Thoracic aorta (tissue), 2 donors: ENCODE data around the gene A4GALT. TPM values are rescaled to one million over a fixed set of nuclear protein-coding genes. Genes with fewer than 3 reads are reported as not detected.

Source experiments
- ATAC-seq: fragments of 150-250 bp; one replicate; pipeline ENCODE4 v1.8.0; 2017; ENCODE audit warnings: low read depth; ENCODE audit not compliant: insufficient number of reproducible peaks, low FRiP score
- DNase-seq: peaks from one replicate; pipeline ENCODE4 v3.0.0-alpha.2; 2020; ENCODE audit warnings: low spot score
- H3K27ac ChIP-seq, 2 donors: fragments of 200-600 bp; sonication (generic); 1 replicate in 1 of 2; 2 replicates in 1 of 2; pipeline ENCODE4 v1.5.1; 2016; ENCODE audit warnings: mild to moderate bottlenecking in 2 of 2, moderate library complexity in 2 of 2
- H3K27me3 ChIP-seq: fragments of 200-600 bp; sonication (generic); replicated peaks from 2 replicates; pipeline ENCODE4 v1.6.0; 2016; ENCODE audit warnings: mild to moderate bottlenecking; ENCODE audit not compliant: insufficient read depth
- H3K36me3 ChIP-seq: fragments of 200-600 bp; sonication (generic); one replicate; pipeline ENCODE4 v1.5.1; 2016
- H3K4me1 ChIP-seq, 2 donors: fragments of 200-600 bp; sonication (generic); 1 replicate in 1 of 2; 2 replicates in 1 of 2; pipeline versions ENCODE4 v1.5.1 to v1.6.0; 2016; ENCODE audit warnings: low read depth in 2 of 2, mild to moderate bottlenecking in 1 of 2; ENCODE audit not compliant: control insufficient read depth in 1 of 2
- H3K4me3 ChIP-seq: fragments of 200-600 bp; sonication (generic); 2 replicates; pipeline ENCODE4 v1.5.1; 2016; ENCODE audit warnings: mild to moderate bottlenecking
- H3K9me3 ChIP-seq: fragments of 200-600 bp; sonication (generic); 2 replicates; pipeline ENCODE4 v1.5.1; 2016
- CTCF ChIP-seq: fragments of 200-600 bp; sonication (generic); IDR thresholded peaks from one replicate; pipeline ENCODE4 v1.5.1; 2019; ENCODE audit warnings: antibody characterized with exemption
- total RNA-seq, 2 donors: library from RNA; depleted of rRNA; stranded (reverse); fragments of >200 nt; gene quantifications; one replicate each; pipeline versions ENCODE4 v1.1.0 to v1.2.3, GENCODE V29; 2016

Gene A4GALT
- total RNA-seq, 2 donors from 2014 or later: 68.4 to 77.3 TPM

GRCh38 chr22:42716649-42717127 lies 4.0 kb downstream of the A4GALT start:
- Histone ChIP-seq H3K9me3 (no peaks in the 10 kb centered on the region), H3K27me3 (no peaks in the 10 kb centered on the region), H3K27ac (peak overlapping the region in 1 of 2 donors; percentile 12), H3K4me3 (no peak overlapping the region), H3K36me3 (no peaks in the 10 kb centered on the region), H3K4me1 (peaks cover 10 to 48% of the 10 kb centered on the region in 2 donors)
- TF ChIP-seq CTCF: no peak
- ATAC-seq (no peak), DNase-seq (no peak)

GRCh38 chr22:42716221-42716620 lies 4.4 kb downstream of the A4GALT start:
- no peak for DNase-seq
- ATAC-seq: no peak
- no peak overlapping the region for H3K4me3 ChIP-seq
- H3K27me3 ChIP-seq: no peaks in the 10 kb centered on the region
- no peaks in the 10 kb centered on the region for H3K9me3 ChIP-seq
- peaks cover 13 to 47% of the 10 kb centered on the region in 2 donors for H3K4me1 ChIP-seq
- no peaks in the 10 kb centered on the region for H3K36me3 ChIP-seq
- TF ChIP-seq CTCF: no peak
- H3K27ac ChIP-seq: peak overlapping the region in 1 of 2 donors; percentile 12

- TF ChIP-seq CTCF: no peak
- DNase-seq: no peak
- H3K27ac ChIP-seq: no peak overlapping the region
- H3K36me3 ChIP-seq: no peaks in the 10 kb centered on the region
- no peak overlapping the region for H3K4me3 ChIP-seq
- no peaks in the 10 kb centered on the region for H3K27me3 ChIP-seq
- H3K4me1 ChIP-seq: peaks cover 13 to 47% of the 10 kb centered on the region in 2 donors
- ATAC-seq: no peak
- no peaks in the 10 kb centered on the region for H3K9me3 ChIP-seq
Measured at GRCh38 chr22:42714768-42715390, 5.8 kb downstream of the A4GALT start.

GRCh38 chr22:42714308-42714707 lies 6.4 kb downstream of the A4GALT start:
- Histone ChIP-seq H3K9me3 (peaks cover 4% of the 10 kb centered on the region), H3K4me3 (no peak overlapping the region), H3K27ac (no peak overlapping the region), H3K4me1 (peaks cover 13 to 44% of the 10 kb centered on the region in 2 donors), H3K36me3 (no peaks in the 10 kb centered on the region), H3K27me3 (no peaks in the 10 kb centered on the region)
- ATAC-seq (no peak), DNase-seq (no peak)
- TF ChIP-seq CTCF: no peak

DNA sequence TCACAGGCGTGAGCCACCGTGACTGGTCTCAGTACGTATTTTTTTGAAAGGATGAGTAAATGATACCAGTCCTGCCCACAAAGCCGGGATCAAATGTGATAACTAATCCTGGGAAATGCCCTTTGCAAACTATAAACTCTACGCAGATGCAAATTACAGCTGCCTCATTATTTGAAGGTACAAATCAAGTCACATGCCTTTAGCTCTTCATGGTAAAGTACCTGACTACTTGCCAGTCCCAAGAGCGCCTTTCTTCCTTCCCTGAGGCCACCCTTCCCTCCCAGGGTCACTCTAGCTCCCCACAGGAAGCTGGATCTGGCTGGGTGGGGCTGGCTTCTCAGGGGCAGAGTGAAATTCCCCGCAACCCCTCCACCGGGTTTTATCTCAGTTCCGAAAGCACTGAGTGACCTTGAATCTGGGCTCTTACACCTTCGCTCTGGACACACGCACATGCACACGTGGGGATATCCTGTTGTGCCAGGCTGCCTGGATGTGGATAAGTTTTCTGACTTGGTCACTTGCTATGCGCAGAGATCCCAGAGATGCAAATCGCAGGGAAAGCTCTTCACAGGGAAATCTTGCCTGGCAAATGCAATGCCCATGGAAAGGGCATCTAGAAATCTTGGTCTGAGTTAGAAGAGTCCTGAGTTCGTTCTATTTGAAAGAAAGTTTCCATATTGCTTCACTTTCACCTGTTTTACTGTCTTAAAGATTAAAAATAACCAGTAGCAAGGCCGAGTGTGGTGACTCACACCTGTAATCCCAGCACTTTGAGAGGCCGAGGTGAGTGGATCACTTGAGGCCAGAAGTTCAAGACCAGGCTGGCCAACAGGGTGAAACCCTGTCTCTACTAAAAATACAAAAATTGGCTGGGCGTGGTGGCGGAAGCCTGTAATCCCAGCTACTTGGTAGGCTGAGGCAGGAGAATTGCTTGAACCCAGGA lies 8.5 kb downstream of the A4GALT start:
- H3K4me1 ChIP-seq: peaks cover 11 to 30% of the 10 kb centered on the region in 2 donors
- no peaks in the 10 kb centered on the region for H3K36me3 ChIP-seq
- DNase-seq (no peak), ATAC-seq (no peak)
- H3K9me3 ChIP-seq: peaks cover 4% of the 10 kb centered on the region
- H3K27me3 ChIP-seq: no peaks in the 10 kb centered on the region
- no peak overlapping the region for H3K4me3 ChIP-seq
- H3K27ac ChIP-seq: peak overlapping the region in 1 of 2 donors; percentile 34
- TF ChIP-seq CTCF: no peak
